Measurements from ENCODE around the gene HELZ2.

- no peak for TF ChIP-seq YY1 (tag by site-specific recombination; IDR thresholded peaks at IDR 0.05)
- no peak for TF ChIP-seq OVOL3 (tag by site-specific recombination; IDR thresholded peaks at IDR 0.05)
- TF ChIP-seq CTCF (tag by site-specific recombination; IDR thresholded peaks at IDR 0.05), result no peak
- TF ChIP-seq ZNF302 (tag by site-specific recombination; IDR thresholded peaks at IDR 0.05; ENCODE audit: low read depth), result no peak
- no peak for TF ChIP-seq YY2 (tag by site-specific recombination; IDR thresholded peaks at IDR 0.05)
- no peak for TF ChIP-seq ZNF747 (tag by site-specific recombination; IDR thresholded peaks at IDR 0.05)
- no peak for TF ChIP-seq ZFP69B (tag by site-specific recombination; IDR thresholded peaks at IDR 0.05)
- no peak for TF ChIP-seq ZNF239 (tag by site-specific recombination; IDR thresholded peaks at IDR 0.05)
- no peak for TF ChIP-seq ZBTB7A (tag by site-specific recombination; IDR thresholded peaks at IDR 0.05; ENCODE audit: low read depth)
- no peak for TF ChIP-seq ZNF274 (IDR thresholded peaks at IDR 0.05; ENCODE audit: low read length)
- TF ChIP-seq ZNF274 (tag by site-specific recombination; IDR thresholded peaks at IDR 0.05; ENCODE audit: borderline replicate concordance), result no peak
- no peak for TF ChIP-seq ZBTB8A (tag by site-specific recombination; IDR thresholded peaks at IDR 0.05)
- no peak for TF ChIP-seq BCL11A (tag by site-specific recombination; IDR thresholded peaks at IDR 0.05; ENCODE audit: low read depth)
- TF ChIP-seq ZNF664 (tag by site-specific recombination; IDR thresholded peaks at IDR 0.05), result no peak
Measured at GRCh38 chr20:63572071-63572787, 1.8 kb downstream of the HELZ2 start.

All from HEK293 (cell line).